ENCODE data around the gene SPO11. TPM values are rescaled to one million over a fixed set of nuclear protein-coding genes. Genes with fewer than 3 reads are reported as not detected.

SPO11 gene
- total RNA-seq, 2 donors from 2014 or later, result 2.6 TPM; not detected in 1

DNA sequence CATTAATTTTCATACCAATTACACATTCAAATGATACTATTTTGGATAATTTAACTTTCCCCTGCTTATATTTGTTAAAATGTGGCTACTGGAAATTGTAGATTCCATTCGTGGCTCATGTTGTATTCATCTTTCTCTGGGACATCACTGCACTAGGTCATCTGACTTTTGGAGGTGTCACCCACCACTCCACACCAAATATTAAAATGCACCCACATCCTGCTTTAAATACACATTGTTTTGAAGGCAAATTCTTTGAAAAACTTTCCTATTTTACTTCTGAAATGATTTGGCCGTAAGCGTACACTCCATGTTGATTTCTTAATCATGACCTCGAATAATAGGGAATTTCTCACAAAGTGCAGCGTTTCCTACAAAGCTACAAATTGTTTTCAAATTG lies 52.9 kb downstream of the SPO11 start:
- TF ChIP-seq POLR2AphosphoS5 (IDR thresholded peaks at IDR 0.05) (no peak), POLR2A (IDR thresholded peaks at IDR 0.05) (no peak)
- TF ChIP-seq, protein P1, sequence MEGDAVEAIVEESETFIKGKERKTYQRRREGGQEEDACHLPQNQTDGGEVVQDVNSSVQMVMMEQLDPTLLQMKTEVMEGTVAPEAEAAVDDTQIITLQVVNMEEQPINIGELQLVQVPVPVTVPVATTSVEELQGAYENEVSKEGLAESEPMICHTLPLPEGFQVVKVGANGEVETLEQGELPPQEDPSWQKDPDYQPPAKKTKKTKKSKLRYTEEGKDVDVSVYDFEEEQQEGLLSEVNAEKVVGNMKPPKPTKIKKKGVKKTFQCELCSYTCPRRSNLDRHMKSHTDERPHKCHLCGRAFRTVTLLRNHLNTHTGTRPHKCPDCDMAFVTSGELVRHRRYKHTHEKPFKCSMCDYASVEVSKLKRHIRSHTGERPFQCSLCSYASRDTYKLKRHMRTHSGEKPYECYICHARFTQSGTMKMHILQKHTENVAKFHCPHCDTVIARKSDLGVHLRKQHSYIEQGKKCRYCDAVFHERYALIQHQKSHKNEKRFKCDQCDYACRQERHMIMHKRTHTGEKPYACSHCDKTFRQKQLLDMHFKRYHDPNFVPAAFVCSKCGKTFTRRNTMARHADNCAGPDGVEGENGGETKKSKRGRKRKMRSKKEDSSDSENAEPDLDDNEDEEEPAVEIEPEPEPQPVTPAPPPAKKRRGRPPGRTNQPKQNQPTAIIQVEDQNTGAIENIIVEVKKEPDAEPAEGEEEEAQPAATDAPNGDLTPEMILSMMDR (IDR thresholded peaks at IDR 0.05), result no peak
- no peaks in the 10 kb centered on the region for H3K27me3 ChIP-seq (replicated peaks; ENCODE audit: insufficient read depth)
- H3K4me1 ChIP-seq (replicated peaks), result no peaks in the 10 kb centered on the region
- 92% methylated on average over 5 of the region's 5 CpGs for WGBS
- no peak overlapping the region for H3K4me3 ChIP-seq
- no peaks in the 10 kb centered on the region for H3K9me3 ChIP-seq
- intact Hi-C loops (cut with DNase I), result loop anchor here (2.0 to 5.0 kb wide), 2 partner anchors 112 to 210 kb away; no protein-coding TSS in a partner anchor
- no peak for DNase-seq (ENCODE audit: low spot score)
- no peak overlapping the region for H3K27ac ChIP-seq
- H3K36me3 ChIP-seq, result no peaks in the 10 kb centered on the region

DNA sequence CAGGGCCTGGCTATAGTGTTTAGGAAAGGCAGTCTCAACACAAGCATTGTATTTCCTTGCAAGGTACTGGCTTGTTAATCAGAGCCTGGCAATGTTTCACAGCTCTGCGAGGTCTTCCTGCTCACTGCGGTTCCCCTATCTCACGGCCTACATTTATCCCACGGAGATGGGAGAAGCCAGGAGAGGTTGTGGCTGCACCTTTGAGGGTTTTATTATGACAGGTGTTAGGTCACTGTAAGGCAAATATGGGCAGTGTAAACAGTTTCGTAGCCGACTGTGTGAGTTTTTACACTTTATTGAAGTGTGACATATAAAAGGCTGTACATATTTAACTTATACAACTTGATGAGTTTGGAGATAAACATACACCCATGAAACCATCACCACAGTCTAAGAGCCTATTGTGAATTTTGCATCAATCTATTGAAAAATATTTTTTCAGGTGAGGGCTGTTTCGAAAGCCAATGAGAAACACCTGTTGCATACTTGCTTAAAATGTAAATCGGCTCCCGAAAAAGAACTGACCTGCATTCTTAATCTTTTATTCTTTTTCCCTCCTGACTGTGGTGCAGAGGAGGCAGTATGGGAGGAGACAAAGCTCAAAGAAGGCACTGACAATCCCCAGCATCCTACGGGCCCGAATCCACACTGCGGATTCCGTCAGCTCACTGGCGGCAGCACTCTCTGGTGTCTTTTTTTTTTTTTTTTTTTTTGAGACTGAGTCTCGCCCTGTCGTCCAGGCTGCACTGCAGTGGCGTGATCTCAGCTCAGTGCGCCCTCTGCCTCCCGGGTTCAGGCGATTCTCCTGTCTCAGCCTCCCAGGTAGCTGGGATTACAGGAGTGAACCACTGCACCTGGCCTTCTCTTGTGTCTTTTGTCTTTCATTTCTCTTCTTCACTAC lies 54.1 kb downstream of the SPO11 start:
- TF ChIP-seq POLR2AphosphoS5 (IDR thresholded peaks at IDR 0.05), result no peak
- TF ChIP-seq, protein P1 (IDR thresholded peaks at IDR 0.05), result no peak
- TF ChIP-seq POLR2A (IDR thresholded peaks at IDR 0.05), result no peak
- Histone ChIP-seq H3K27me3 (replicated peaks; ENCODE audit: insufficient read depth) (no peaks in the 10 kb centered on the region), H3K4me3 (no peak overlapping the region), H3K4me1 (replicated peaks) (no peaks in the 10 kb centered on the region), H3K9me3 (no peaks in the 10 kb centered on the region), H3K36me3 (no peaks in the 10 kb centered on the region), H3K27ac (no peak overlapping the region)
- intact Hi-C loops (cut with DNase I), result loop anchor here (2.0 to 5.0 kb wide), 2 partner anchors 111 to 209 kb away; no protein-coding TSS in a partner anchor
- no peak for DNase-seq (ENCODE audit: low spot score)
- WGBS, result 77% methylated on average over 20 of the region's 20 CpGs

DNA sequence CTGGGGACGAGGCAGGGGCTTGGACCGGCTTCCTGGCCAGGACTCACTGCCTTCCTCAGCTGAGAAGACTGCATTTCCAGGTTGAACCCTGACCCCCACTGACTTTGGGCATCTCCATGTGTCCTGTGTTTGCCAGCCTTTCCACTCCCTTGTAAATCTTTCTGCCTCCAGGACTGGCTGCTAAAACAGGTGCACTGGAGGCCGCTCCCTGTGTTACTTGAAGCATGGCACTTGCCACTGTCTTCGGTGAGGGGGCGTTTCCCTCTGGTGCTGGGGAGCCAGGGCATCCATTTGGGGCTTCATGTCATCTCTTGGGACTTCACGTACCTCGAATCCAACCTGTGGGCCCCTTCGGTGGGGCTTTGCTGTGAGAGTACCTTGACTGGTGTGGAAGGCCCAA lies 54.9 kb downstream of the SPO11 start:
- TF ChIP-seq, protein P1 (IDR thresholded peaks at IDR 0.05), result no peak
- no peak for TF ChIP-seq POLR2AphosphoS5 (IDR thresholded peaks at IDR 0.05)
- no peak for TF ChIP-seq POLR2A (IDR thresholded peaks at IDR 0.05)
- no peaks in the 10 kb centered on the region for H3K4me1 ChIP-seq (replicated peaks)
- H3K4me3 ChIP-seq, result no peak overlapping the region
- no peaks in the 10 kb centered on the region for H3K36me3 ChIP-seq
- intact Hi-C loops (cut with DNase I), result loop anchor here (5.0 kb wide), 1 partner anchor 208 kb away; no protein-coding TSS in a partner anchor
- H3K27ac ChIP-seq, result no peak overlapping the region
- H3K9me3 ChIP-seq, result no peaks in the 10 kb centered on the region
- H3K27me3 ChIP-seq (replicated peaks; ENCODE audit: insufficient read depth), result no peaks in the 10 kb centered on the region
- DNase-seq (ENCODE audit: low spot score), result no peak
- 92% methylated on average over 8 of the region's 8 CpGs for WGBS

DNA sequence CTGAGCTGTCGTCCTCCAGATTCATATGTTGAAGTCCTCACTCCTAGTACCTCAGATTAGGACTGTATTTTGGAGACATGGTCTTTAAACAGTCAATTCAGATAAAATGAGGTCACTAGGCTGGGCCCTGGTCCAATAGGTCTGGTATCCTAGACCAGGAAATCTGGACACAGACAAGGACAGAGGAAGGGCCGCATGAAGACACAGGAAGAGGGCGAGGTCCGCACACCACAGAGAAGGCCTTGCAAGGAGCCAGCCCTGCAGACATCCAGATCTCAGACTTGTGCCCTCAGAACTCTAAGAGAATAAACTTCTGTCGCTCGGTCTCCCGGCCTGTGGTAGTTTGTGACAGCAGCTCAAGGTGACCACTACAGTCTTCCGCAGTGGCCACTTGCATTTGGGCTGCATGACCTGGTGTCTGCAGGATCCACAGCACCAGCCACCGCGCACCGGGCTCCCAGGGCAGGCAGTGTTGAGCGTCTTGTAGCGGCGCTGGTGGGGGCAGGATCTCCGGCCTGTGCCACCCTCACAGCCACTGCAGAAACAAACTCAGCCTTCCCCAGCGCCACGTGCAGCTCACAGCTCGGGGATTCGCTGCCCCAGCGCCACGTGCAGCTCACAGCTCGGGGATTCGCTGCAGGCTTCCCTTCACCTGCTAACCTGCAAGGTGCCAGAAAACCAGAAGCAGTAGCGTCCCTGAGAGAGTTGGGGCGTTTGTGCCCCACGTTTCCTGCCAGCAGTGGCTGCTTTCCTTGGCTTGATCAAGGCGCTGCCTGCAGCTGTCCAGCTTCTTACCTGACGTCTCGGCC lies 55.6 kb downstream of the SPO11 start:
- Histone ChIP-seq H3K27ac (no peak overlapping the region), H3K36me3 (no peaks in the 10 kb centered on the region), H3K4me3 (no peak overlapping the region), H3K27me3 (replicated peaks; ENCODE audit: insufficient read depth) (no peaks in the 10 kb centered on the region), H3K4me1 (replicated peaks) (no peaks in the 10 kb centered on the region), H3K9me3 (no peaks in the 10 kb centered on the region)
- intact Hi-C loops (cut with DNase I), result loop anchor here (5.0 kb wide), 1 partner anchor 207 kb away; no protein-coding TSS in a partner anchor
- TF ChIP-seq POLR2A (IDR thresholded peaks at IDR 0.05), result no peak
- TF ChIP-seq, protein P1 (IDR thresholded peaks at IDR 0.05), result no peak
- no peak for TF ChIP-seq POLR2AphosphoS5 (IDR thresholded peaks at IDR 0.05)
- DNase-seq (ENCODE audit: low spot score), result no peak
- WGBS, result 83% methylated on average over 24 of the region's 29 CpGs

Data from prostate gland (tissue), 2 donors.